SU-DHL-6 (cell line): ENCODE measurements around the gene SYNJ1.

ENCODE experiments used
- H2AFZ ChIP-seq: fragments of 200-600 bp; sonication (generic); 2 replicates; pipeline ENCODE4 v1.6.1; 2014; ENCODE audit warnings: low read depth, mild to moderate bottlenecking, moderate library complexity, mixed read lengths, antibody characterized with exemption, low read length; ENCODE audit not compliant: severe bottlenecking
- H3F3A ChIP-seq: fragments of 200-600 bp; shearing (Covaris generic); 2 replicates; pipeline ENCODE4 v1.6.0; 2016; ENCODE audit warnings: antibody characterized with exemption, mild to moderate bottlenecking; ENCODE audit not compliant: insufficient read depth
- H3K27ac ChIP-seq: fragments of 200-600 bp; sonication (generic); 2 replicates; pipeline ENCODE4 v1.5.1; 2016; ENCODE audit warnings: low read depth, mild to moderate bottlenecking, low read length, moderate library complexity, mixed read lengths
- H3K27me3 ChIP-seq: fragments of 200-600 bp; sonication (generic), shearing (Covaris generic); 2 replicates; pipeline ENCODE4 v1.6.0; 2014; ENCODE audit warnings: mild to moderate bottlenecking, low read length
- H3K36me3 ChIP-seq: fragments of 200-600 bp; sonication (generic); 2 replicates; pipeline ENCODE4 v1.6.1; 2014; ENCODE audit warnings: mild to moderate bottlenecking, low read length, mixed read lengths
- H3K4me2 ChIP-seq: fragments of 300-600, 200-600 bp; shearing (Covaris generic), sonication (generic); 2 replicates; pipeline ENCODE4 v1.6.0; 2014; ENCODE audit warnings: low read length, low read depth, mild to moderate bottlenecking; ENCODE audit not compliant: poor library complexity, severe bottlenecking
- H3K4me3 ChIP-seq: fragments of 200-600 bp; sonication (generic); 2 replicates; pipeline ENCODE4 v1.5.1; 2014; ENCODE audit warnings: antibody characterized with exemption, low read length, mild to moderate bottlenecking, mixed read lengths; ENCODE audit not compliant: insufficient read depth, poor library complexity, severe bottlenecking
- H3K79me2 ChIP-seq: fragments of 200-600 bp; sonication (generic); 2 replicates; pipeline ENCODE4 v1.6.1; 2014; ENCODE audit warnings: mild to moderate bottlenecking, low read length, moderate library complexity; ENCODE audit not compliant: insufficient read depth
- H3K9ac ChIP-seq: fragments of 200-600 bp; sonication (generic); 2 replicates; pipeline ENCODE4 v1.7.0; 2014; ENCODE audit warnings: mild to moderate bottlenecking, low read length
- H3K9me2 ChIP-seq: fragments of 200-600 bp; sonication (generic); replicated peaks from 2 replicates; pipeline ENCODE4 v1.6.1; 2014; ENCODE audit warnings: low read length; ENCODE audit not compliant: insufficient read depth
- H3K9me3 ChIP-seq: fragments of 200-600 bp; sonication (generic); 2 replicates; pipeline ENCODE4 v1.6.1; 2014; ENCODE audit warnings: low read length, mixed read lengths; ENCODE audit not compliant: insufficient read depth
- H4K20me1 ChIP-seq: fragments of 200-600 bp; sonication (generic); 2 replicates; pipeline ENCODE4 v1.6.1; 2014; ENCODE audit warnings: low read depth, mild to moderate bottlenecking, antibody characterized with exemption, low read length, moderate library complexity, mixed read lengths
- CTCF ChIP-seq: fragments of 200-600 bp; sonication (generic); IDR thresholded peaks from one replicate; pipeline ENCODE4 v1.5.1; 2017; ENCODE audit warnings: antibody characterized with exemption, mild to moderate bottlenecking, low read length, moderate library complexity; ENCODE audit not compliant: insufficient read depth, poor library complexity, severe bottlenecking
- EZH2phosphoT487 ChIP-seq: fragments of 200-600 bp; sonication (generic), shearing (Covaris generic); conservative IDR thresholded peaks from 2 replicates; pipeline ENCODE4 v1.6.1; 2018; ENCODE audit warnings: mild to moderate bottlenecking, antibody characterized with exemption, low read length, moderate library complexity, mixed read lengths

Gene SYNJ1

GRCh38 chr21:32599091-32599490, 128.7 kb downstream of the SYNJ1 start:
- no peaks in the 10 kb centered on the region for H3K9me3 ChIP-seq

GRCh38 chr21:32597205-32597604, 130.6 kb downstream of the SYNJ1 start:
- no peak overlapping the region for H2AFZ ChIP-seq
- H4K20me1 ChIP-seq: no peaks in the 10 kb centered on the region
- no peaks in the 10 kb centered on the region for H3K9me3 ChIP-seq
- no peaks in the 10 kb centered on the region; the same call in 1 of the 2 replicates for H3K36me3 ChIP-seq
- TF ChIP-seq EZH2phosphoT487: no peak
- no peak for TF ChIP-seq CTCF
- H3K9ac ChIP-seq: no peak overlapping the region
- no peak overlapping the region for H3K4me2 ChIP-seq
- H3F3A ChIP-seq: no peaks in the 10 kb centered on the region
- H3K27ac ChIP-seq: no peak overlapping the region
- H3K4me3 ChIP-seq: no peak overlapping the region
- no peaks in the 10 kb centered on the region for H3K79me2 ChIP-seq
- H3K9me2 ChIP-seq: no peaks in the 10 kb centered on the region
- H3K27me3 ChIP-seq: no peaks in the 10 kb centered on the region

More at GRCh38 chr21:32599091-32599490, 128.7 kb downstream of the SYNJ1 start:
- H3K9me2 ChIP-seq: no peaks in the 10 kb centered on the region
- no peak for TF ChIP-seq EZH2phosphoT487
- TF ChIP-seq CTCF: no peak
- no peak overlapping the region for H3K4me3 ChIP-seq
- H4K20me1 ChIP-seq: no peaks in the 10 kb centered on the region
- H2AFZ ChIP-seq: no peak overlapping the region
- H3K4me2 ChIP-seq: no peak overlapping the region
- H3K27ac ChIP-seq: no peak overlapping the region
- no peaks in the 10 kb centered on the region for H3K79me2 ChIP-seq
- H3K27me3 ChIP-seq: no peaks in the 10 kb centered on the region
- H3K36me3 ChIP-seq: no peaks in the 10 kb centered on the region; the same call in 1 of the 2 replicates
- no peak overlapping the region for H3K9ac ChIP-seq
- no peaks in the 10 kb centered on the region for H3F3A ChIP-seq

GRCh38 chr21:32595431-32595830, 132.4 kb downstream of the SYNJ1 start:
- H3K9me2 ChIP-seq: no peaks in the 10 kb centered on the region
- H3K27me3 ChIP-seq: no peaks in the 10 kb centered on the region
- no peaks in the 10 kb centered on the region for H4K20me1 ChIP-seq
- H3K36me3 ChIP-seq: no peaks in the 10 kb centered on the region; the same call in 1 of the 2 replicates
- H3K4me2 ChIP-seq: no peak overlapping the region
- H2AFZ ChIP-seq: no peak overlapping the region
- no peak overlapping the region for H3K4me3 ChIP-seq
- no peak overlapping the region for H3K9ac ChIP-seq
- no peaks in the 10 kb centered on the region for H3K79me2 ChIP-seq
- H3F3A ChIP-seq: no peaks in the 10 kb centered on the region
- no peaks in the 10 kb centered on the region for H3K9me3 ChIP-seq
- no peak overlapping the region for H3K27ac ChIP-seq
- TF ChIP-seq EZH2phosphoT487 (no peak), CTCF (no peak)
